CD4-positive, alpha-beta T cell treated with Interleukin-21 for 1 hour (primary cell): ENCODE data around the gene LMO1.

Source experiments
- DNase-seq: peaks from one replicate; pipeline ENCODE4 v3.0.0-alpha.2; 2020

Gene LMO1

GRCh38 chr11:8262552-8263108 lies 1.0 kb downstream of the LMO1 start:
- peak; percentile 8 for DNase-seq

DNA sequence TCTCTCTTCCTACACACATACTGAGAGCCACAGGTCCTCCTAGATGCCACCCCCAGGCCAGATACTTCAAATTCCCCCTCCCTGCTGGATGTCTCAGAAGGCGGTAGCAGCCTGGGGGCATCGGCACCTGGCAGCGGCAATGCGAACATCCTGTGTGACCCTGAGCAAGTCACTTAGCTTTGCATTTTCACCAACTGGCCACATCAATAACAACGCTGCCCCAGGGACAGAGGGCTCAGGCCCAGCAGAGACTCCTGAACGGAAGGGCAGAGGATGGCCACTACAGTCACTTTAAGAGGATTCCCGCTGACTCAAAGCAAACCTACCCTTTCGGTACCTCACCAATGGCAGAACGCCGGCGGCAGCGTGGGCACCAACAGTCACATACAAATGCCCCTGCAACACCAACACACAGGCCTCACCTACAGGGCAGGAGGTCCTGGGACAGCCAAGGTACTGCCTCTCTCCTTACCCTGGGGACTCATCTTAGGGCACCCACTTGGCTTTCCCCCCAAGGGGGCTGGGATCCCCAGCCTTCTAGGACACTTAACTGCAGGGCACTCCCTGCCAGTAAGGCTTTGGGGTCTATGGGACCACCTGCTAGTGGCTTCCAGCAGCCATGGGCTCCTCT lies 1.6 kb downstream of the LMO1 start:
- DNase-seq = no peak

- no peak for DNase-seq
Measured at GRCh38 chr11:8261291-8261690, 2.4 kb downstream of the LMO1 start.

GRCh38 chr11:8260202-8260966 lies 3.3 kb downstream of the LMO1 start:
- no peak for DNase-seq

DNA sequence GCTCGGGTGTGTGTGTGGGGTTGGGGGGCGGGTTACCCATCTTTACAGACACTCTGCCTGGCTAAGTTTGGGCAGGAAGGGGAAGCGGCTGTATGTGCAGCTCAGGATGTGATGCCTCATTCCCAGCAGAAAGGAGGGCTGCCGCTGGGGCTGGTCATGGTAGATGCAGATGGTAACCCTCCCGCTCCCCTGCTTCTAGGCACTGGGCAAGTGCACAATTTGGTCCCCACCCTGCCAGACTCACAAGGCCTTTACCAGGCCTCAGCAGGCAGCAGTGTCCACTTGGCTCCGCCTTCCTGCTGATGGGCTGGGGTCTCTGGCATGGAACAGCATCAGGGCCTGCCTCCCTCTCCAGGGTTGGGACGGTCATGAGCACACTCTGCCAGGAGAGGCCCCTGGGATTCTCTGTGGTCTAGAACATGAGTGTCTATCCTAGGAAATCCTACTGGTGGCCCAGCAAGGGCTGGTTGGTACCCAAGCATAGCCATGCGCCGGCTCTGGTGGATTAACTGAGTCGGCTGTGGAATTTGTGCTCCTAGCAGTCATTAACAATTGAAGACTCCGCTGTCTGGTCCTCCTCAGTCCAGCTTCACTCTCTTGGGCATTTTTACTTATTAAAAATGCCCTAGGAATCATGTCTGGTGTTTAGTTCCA lies 4.2 kb downstream of the LMO1 start:
- DNase-seq = no peak

DNA sequence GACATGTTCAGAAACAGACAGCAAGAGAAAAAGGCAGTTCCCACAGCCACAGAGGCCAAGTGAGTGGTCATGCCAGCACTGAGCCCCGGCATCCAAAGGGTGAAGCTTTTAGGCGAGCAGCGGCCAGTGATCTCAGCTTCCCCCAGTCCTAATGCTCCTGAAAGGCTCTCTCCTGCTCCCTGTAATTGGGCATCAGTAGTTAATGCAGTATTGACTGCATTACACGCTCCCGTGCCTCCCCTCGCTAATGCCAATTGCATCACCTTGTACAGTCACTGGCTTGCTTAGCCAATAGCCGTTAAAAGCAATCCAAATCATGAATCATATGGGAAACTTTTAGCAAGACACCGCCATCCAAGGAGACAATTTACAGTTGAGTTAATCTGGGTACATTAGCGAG lies 4.9 kb downstream of the LMO1 start:
- DNase-seq = no peak

GRCh38 chr11:8258289-8258688 lies 5.4 kb downstream of the LMO1 start:
- no peak for DNase-seq

DNA sequence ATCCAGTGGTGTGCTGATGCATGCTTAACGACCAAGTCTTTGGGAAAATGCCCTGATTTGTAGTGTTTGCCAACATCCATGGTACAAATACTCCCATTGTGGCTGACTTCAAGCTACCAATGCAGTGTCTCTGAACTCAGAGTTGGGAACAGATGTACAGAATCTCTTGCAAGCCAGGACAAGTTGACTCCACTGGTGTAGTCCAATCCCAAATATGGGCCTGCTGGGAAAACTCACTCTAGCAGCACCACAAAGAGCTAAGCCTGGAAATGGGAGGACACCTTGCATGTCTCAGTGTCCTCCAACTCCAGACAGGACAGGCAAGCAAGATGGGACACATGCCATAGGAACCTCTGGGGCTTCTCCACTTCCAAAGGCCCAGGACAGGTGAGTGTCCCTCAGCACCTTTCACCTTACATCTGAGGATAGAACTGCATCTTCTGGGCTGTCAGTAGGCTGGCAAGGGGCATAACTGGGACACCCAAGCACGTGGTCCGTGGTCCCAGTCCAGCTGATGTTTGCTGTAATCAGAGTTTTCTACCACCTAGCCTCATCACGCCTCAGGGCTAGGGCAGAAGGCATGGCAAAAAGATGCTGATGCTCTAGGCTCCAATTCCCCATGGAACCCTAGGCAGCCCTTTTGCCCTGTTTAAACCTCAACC lies 6.5 kb downstream of the LMO1 start:
- no peak for DNase-seq

DNA sequence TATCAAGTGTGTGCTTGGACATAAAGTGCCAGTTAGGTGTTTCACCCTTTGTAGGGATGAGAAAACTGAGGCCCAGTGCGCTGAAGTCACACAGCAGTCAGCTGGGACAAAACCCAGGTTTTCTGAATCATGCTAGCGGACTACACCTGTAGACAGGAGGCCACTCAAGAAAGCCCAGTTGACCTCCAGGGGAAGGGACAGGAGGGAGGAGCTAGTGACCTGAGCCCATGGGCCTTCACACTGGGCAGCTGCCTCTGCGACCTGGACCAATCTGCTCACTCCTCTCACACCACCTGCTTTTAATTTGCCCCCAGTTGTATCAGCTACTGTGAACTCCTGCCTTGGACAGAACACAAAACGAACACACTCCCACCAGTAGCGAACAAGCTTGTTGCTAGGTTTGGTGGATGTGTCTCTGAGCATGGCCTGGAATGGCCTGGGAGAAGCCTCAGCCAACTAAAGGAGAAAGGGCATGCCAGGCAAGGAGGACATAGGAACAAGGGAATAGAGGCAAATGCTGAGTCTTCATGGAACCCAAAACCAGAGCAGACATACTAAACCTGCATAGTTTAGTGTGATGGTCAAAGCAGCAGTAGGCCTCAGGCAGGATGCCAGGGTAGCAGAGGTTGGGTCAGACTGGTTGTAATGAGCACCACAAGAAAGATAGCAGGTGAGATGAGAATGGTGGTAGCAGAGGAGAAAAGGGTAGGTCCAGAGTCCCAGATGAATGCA lies 7.2 kb downstream of the LMO1 start:
- no peak for DNase-seq

- DNase-seq = no peak
Measured at GRCh38 chr11:8253566-8253965, 10.1 kb downstream of the LMO1 start.

DNA sequence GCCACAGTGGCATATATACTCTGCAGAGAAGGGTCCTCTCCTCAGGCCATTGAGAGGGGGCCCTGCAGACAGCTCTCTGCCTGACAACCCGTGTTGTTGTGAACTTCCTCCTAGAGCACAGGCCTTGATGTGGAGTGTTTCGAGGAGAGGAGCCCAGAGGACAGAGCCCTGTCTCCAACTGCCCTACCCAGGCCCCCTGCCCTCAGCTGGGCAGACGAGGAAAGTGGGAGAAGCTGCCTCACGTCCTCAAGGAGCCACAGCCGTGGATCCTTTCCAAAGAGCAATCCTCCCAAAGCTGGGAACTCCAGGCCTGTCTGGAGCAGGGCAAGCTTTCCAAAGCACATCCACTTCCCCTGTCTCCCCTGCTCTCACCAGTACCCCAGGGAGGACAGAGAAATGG lies 10.7 kb downstream of the LMO1 start:
- no peak for DNase-seq

GRCh38 chr11:8252388-8252787 lies 11.3 kb downstream of the LMO1 start:
- DNase-seq = no peak

GRCh38 chr11:8251616-8252295 lies 11.9 kb downstream of the LMO1 start:
- DNase-seq = no peak

DNA sequence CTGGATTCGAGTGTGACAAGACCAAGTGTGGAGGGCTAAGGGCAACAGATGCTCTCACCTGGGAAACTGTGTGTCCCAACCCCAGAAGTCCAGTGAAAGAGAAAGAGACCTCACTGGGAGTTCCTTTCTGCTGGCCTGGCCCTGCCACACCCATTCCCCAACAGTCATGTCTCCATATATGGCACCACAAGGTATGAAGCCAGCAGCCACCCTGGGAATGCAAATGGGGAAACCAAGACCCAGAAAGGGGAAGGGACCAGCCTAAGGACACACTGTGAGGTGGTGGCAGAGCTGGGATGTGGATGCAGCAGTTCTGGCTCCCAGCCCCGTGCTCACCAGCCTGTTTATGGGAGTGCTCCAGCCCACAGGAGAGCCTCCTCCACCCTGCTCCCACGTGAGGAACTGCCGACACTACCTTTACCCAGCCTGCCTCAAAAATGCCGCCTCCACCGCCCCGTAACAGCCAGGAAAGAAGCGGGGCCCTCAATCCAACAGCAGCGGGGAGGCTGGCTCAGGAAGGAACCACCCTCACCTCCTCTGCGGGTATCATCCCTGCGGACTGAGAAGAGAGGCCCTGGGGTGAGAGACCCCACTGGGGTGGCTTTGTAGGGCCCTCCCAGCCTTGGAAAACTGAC lies 12.6 kb downstream of the LMO1 start:
- DNase-seq = no peak

GRCh38 chr11:8250434-8250833 lies 13.2 kb downstream of the LMO1 start:
- no peak for DNase-seq

GRCh38 chr11:8249482-8249881 lies 14.2 kb downstream of the LMO1 start:
- DNase-seq = no peak

GRCh38 chr11:8248786-8249185 lies 14.9 kb downstream of the LMO1 start:
- DNase-seq = no peak

- no peak for DNase-seq
Measured at GRCh38 chr11:8247312-8247711, 16.4 kb downstream of the LMO1 start.

DNA sequence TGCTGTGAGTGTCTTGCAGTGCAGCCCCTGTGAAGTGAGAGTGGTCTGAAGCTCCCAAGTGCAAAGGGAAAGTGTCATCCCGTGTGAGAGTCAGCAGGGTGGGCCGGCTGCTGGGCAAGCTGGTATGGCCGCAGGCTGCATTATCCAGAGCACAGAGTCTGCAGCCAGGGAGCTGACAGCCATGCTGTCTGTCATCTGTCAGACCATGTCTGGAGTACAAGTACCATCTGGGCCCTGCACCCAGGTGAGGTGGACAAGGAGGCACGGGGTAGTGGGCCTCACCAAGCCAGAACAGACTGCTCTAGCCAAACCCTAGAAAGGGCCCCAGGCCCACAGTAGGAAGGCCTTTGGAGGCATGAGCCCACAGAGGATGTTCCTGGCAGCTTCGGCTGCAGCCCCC lies 20.2 kb downstream of the LMO1 start:
- DNase-seq = no peak

DNA sequence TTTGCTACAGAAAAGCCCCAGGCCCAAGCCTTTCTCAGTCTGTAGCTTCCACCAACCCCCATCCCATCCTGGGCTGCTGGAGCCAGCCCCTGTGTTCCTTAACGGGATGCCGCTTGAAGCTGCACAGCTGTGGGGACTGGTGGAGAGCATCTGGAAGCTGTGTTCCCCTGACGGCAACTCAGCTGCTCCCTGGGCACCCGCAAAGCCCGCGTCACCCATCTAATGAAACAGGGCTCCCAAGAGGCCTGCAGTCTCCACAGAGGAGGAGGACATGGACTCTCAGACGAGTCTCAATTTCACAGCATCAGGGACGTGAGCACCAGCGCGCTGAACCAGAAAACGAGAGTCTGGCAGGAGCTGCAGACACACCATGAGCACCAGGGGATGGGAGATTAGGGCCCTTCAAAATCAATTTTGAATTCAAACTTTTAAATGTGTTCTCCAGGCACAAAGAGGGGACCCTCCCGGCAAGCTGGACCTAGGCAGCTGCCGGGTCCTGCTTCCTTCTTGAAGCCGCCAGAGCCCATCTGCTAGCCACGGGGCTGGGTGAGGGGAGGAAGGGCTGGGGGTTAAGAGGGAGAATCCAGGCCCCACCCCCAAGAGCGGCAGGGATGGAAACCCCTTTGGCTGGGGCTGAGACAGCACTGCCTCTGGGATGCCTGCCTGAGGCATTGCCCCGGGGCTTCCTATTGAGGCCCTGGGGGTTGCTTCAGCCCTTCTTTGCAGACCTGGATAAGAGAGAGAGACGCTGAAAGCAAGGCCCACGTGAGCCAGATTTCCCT lies 21.0 kb downstream of the LMO1 start:
- DNase-seq = no peak

GRCh38 chr11:8242118-8242475 lies 21.6 kb downstream of the LMO1 start:
- no peak for DNase-seq
